Astrocyte (in vitro differentiated cells and primary cell): ENCODE measurements around the gene RBM14. TPM values are rescaled to one million over a fixed set of nuclear protein-coding genes. Genes with fewer than 3 reads are reported as not detected.

ENCODE experiments used
- DNase-seq: peaks from one replicate; pipeline ENCODE4 v3.0.0-alpha.2; 2010; ENCODE audit warnings: low read depth
- FAIRE-seq: peaks from 2 replicates; lab custom pipeline; 2011; peaks lifted over from hg19 to GRCh38; lab: Jason Lieb, UNC
- H2AFZ ChIP-seq: 2 replicates; pipeline ENCODE4 v1.6.0; 2012; ENCODE audit warnings: low read depth, low read length, inconsistent platforms
- H3K27ac ChIP-seq: 2 replicates; pipeline ENCODE4 v1.5.1; 2011; ENCODE audit warnings: low read depth, low read length, inconsistent platforms
- H3K27me3 ChIP-seq: 2 replicates; pipeline ENCODE4 v1.6.0; 2011; ENCODE audit warnings: low read length, inconsistent platforms; ENCODE audit not compliant: insufficient read depth
- H3K36me3 ChIP-seq: 2 replicates; pipeline ENCODE4 v1.5.1; 2011; ENCODE audit warnings: low read length, inconsistent platforms; ENCODE audit not compliant: insufficient read depth
- H3K4me1 ChIP-seq: 2 replicates; pipeline ENCODE4 v1.5.1; 2011; ENCODE audit warnings: low read length, inconsistent platforms; ENCODE audit not compliant: insufficient read depth
- H3K4me2 ChIP-seq: 2 replicates; pipeline ENCODE4 v1.6.0; 2012; ENCODE audit warnings: low read length, inconsistent platforms
- H3K4me3 ChIP-seq: 2 replicates; pipeline ENCODE4 v1.5.1; 2011; ENCODE audit warnings: low read depth, mild to moderate bottlenecking, low read length, inconsistent platforms; ENCODE audit not compliant: insufficient read depth
- H3K79me2 ChIP-seq: 2 replicates; pipeline ENCODE4 v1.6.0; 2012; ENCODE audit warnings: mild to moderate bottlenecking, low read length, inconsistent platforms; ENCODE audit not compliant: insufficient read depth
- H3K9ac ChIP-seq: 2 replicates; pipeline ENCODE4 v1.6.0; 2012; ENCODE audit warnings: mild to moderate bottlenecking, low read length, inconsistent platforms
- H3K9me3 ChIP-seq: 2 replicates; pipeline ENCODE4 v1.5.1; 2012; ENCODE audit warnings: low read depth, mild to moderate bottlenecking, low read length, inconsistent platforms; ENCODE audit not compliant: insufficient read depth
- H4K20me1 ChIP-seq: 2 replicates; pipeline ENCODE4 v1.6.0; 2012; ENCODE audit warnings: low read length, inconsistent platforms; ENCODE audit not compliant: insufficient read depth
- H3K27ac Mint-ChIP-seq: one replicate; pipeline ENCODE4 v1.8.0; 2021; ENCODE audit warnings: mild to moderate bottlenecking, mixed read lengths; ENCODE audit not compliant: unreplicated experiment
- H3K27me3 Mint-ChIP-seq: one replicate; pipeline ENCODE4 v1.8.0; 2021; ENCODE audit warnings: low read depth, mixed read lengths; ENCODE audit not compliant: unreplicated experiment
- H3K36me3 Mint-ChIP-seq: one replicate; pipeline ENCODE4 v1.8.0; 2021; ENCODE audit warnings: low read depth, mixed read lengths; ENCODE audit not compliant: unreplicated experiment
- H3K4me1 Mint-ChIP-seq: one replicate; pipeline ENCODE4 v1.8.0; 2021; ENCODE audit warnings: low read depth, mixed read lengths; ENCODE audit not compliant: unreplicated experiment
- H3K4me3 Mint-ChIP-seq: one replicate; pipeline ENCODE4 v1.8.0; 2021; ENCODE audit warnings: mild to moderate bottlenecking, moderate library complexity, mixed read lengths; ENCODE audit not compliant: unreplicated experiment
- H3K9me3 Mint-ChIP-seq: one replicate; pipeline ENCODE4 v1.8.0; 2021; ENCODE audit warnings: mild to moderate bottlenecking, mixed read lengths; ENCODE audit not compliant: unreplicated experiment
- CTCF ChIP-seq: IDR thresholded peaks from 2 replicates; pipeline ENCODE4 v1.5.1; 2011; ENCODE audit warnings: low read depth, mild to moderate bottlenecking, inconsistent platforms, low read length, moderate library complexity; ENCODE audit not compliant: insufficient read depth
- EZH2 ChIP-seq: IDR thresholded peaks from 2 replicates; pipeline ENCODE4 v1.6.1; 2012; ENCODE audit warnings: mild to moderate bottlenecking, low read length, inconsistent platforms; ENCODE audit not compliant: insufficient read depth
- total RNA-seq: library from RNA; stranded (reverse); gene quantifications from 2 replicates; pipeline ENCODE4 v1.2.1, GENCODE V29; 2021

The RBM14 gene
- total RNA-seq, 1 donor from 2014 or later = 59.7 TPM

- Histone ChIP-seq H2AFZ (no peak overlapping the region), H3K4me3 (no peak overlapping the region), H3K9me3 (no peaks in the 10 kb centered on the region), H4K20me1 (peaks cover 99% of the 10 kb centered on the region), H3K79me2 (peaks cover 100% of the 10 kb centered on the region), H3K36me3 (peaks cover 58% of the 10 kb centered on the region), H3K27ac (no peak overlapping the region), H3K9ac (no peak overlapping the region), H3K4me1 (no peaks in the 10 kb centered on the region), H3K27me3 (no peaks in the 10 kb centered on the region), H3K4me2 (no peak overlapping the region)
- no peaks in the 10 kb centered on the region for H3K9me3 Mint-ChIP-seq
- DNase-seq = no peak
- no peaks in the 10 kb centered on the region for H3K27me3 Mint-ChIP-seq
- peaks cover 37% of the 10 kb centered on the region for H3K36me3 Mint-ChIP-seq
- peaks cover 24% of the 10 kb centered on the region for H3K4me1 Mint-ChIP-seq
- no peak for FAIRE-seq
- no peak overlapping the region for H3K27ac Mint-ChIP-seq
- no peak overlapping the region for H3K4me3 Mint-ChIP-seq
- TF ChIP-seq CTCF (no peak), EZH2 (no peak)
These were observed 9.3 kb downstream of the RBM14 start for GRCh38 chr11:66625752-66626149.

- Mint-ChIP-seq H3K9me3 (no peaks in the 10 kb centered on the region), H3K4me3 (peak overlapping the region; percentile 54), H3K36me3 (peaks cover 37% of the 10 kb centered on the region), H3K4me1 (peaks cover 22% of the 10 kb centered on the region), H3K27me3 (no peaks in the 10 kb centered on the region), H3K27ac (no peak overlapping the region)
- Histone ChIP-seq H3K36me3 (peaks cover 58% of the 10 kb centered on the region), H3K27ac (no peak overlapping the region), H3K4me1 (no peaks in the 10 kb centered on the region), H2AFZ (no peak overlapping the region), H3K9me3 (no peaks in the 10 kb centered on the region), H3K27me3 (no peaks in the 10 kb centered on the region), H3K4me3 (no peak overlapping the region), H3K9ac (no peak overlapping the region), H3K79me2 (peaks cover 100% of the 10 kb centered on the region), H4K20me1 (peaks cover 94% of the 10 kb centered on the region), H3K4me2 (no peak overlapping the region)
- TF ChIP-seq CTCF = no peak
- TF ChIP-seq EZH2 = no peak
- FAIRE-seq (no peak), DNase-seq (no peak)
These were observed 10.0 kb downstream of the RBM14 start for GRCh38 chr11:66626382-66626781.

GRCh38 chr11:66626926-66627325 is 10.5 kb downstream of the RBM14 start:
- Mint-ChIP-seq H3K4me1 (peaks cover 19% of the 10 kb centered on the region), H3K4me3 (no peak overlapping the region), H3K27me3 (no peaks in the 10 kb centered on the region), H3K9me3 (no peaks in the 10 kb centered on the region), H3K27ac (no peak overlapping the region), H3K36me3 (peaks cover 39% of the 10 kb centered on the region)
- no peak overlapping the region for H3K9ac ChIP-seq
- H3K9me3 ChIP-seq = no peaks in the 10 kb centered on the region
- H3K36me3 ChIP-seq = peaks cover 60% of the 10 kb centered on the region
- H3K27ac ChIP-seq = no peak overlapping the region
- FAIRE-seq (no peak), DNase-seq (no peak)
- TF ChIP-seq CTCF (no peak), EZH2 (no peak)
- no peaks in the 10 kb centered on the region for H3K27me3 ChIP-seq
- no peak overlapping the region for H2AFZ ChIP-seq
- peaks cover 100% of the 10 kb centered on the region for H3K79me2 ChIP-seq
- no peak overlapping the region for H3K4me2 ChIP-seq
- peaks cover 94% of the 10 kb centered on the region for H4K20me1 ChIP-seq
- H3K4me1 ChIP-seq = no peaks in the 10 kb centered on the region
- H3K4me3 ChIP-seq = no peak overlapping the region
